Keratinocyte (primary cell): ENCODE data around the gene ADAMTSL5.

ENCODE experiments used
- EZH2 ChIP-seq: IDR thresholded peaks from one replicate; pipeline ENCODE4 v1.6.1; 2012; ENCODE audit warnings: inconsistent platforms, mild to moderate bottlenecking, low read length, moderate library complexity
- TF ChIP-seq, protein P1 (sequence below), 3 experiments: IDR thresholded peaks in 1 of 3; conservative IDR thresholded peaks in 1 of 3; optimal IDR thresholded peaks in 1 of 3; 2 replicates in 2 of 3; 3 replicates in 1 of 3; pipeline versions ENCODE3 to v1.5.1; 2011; ENCODE audit warnings: low read length in 3 of 3, mild to moderate bottlenecking in 3 of 3, moderate library complexity in 2 of 3, control low read depth in 1 of 3, inconsistent platforms in 1 of 3; ENCODE audit not compliant: insufficient read depth in 2 of 3; ENCODE audit errors: extremely low read depth in 1 of 3

- no peak for TF ChIP-seq EZH2
- TF ChIP-seq, protein P1, sequence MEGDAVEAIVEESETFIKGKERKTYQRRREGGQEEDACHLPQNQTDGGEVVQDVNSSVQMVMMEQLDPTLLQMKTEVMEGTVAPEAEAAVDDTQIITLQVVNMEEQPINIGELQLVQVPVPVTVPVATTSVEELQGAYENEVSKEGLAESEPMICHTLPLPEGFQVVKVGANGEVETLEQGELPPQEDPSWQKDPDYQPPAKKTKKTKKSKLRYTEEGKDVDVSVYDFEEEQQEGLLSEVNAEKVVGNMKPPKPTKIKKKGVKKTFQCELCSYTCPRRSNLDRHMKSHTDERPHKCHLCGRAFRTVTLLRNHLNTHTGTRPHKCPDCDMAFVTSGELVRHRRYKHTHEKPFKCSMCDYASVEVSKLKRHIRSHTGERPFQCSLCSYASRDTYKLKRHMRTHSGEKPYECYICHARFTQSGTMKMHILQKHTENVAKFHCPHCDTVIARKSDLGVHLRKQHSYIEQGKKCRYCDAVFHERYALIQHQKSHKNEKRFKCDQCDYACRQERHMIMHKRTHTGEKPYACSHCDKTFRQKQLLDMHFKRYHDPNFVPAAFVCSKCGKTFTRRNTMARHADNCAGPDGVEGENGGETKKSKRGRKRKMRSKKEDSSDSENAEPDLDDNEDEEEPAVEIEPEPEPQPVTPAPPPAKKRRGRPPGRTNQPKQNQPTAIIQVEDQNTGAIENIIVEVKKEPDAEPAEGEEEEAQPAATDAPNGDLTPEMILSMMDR (optimal IDR thresholded peaks at IDR 0.05 in 1 of 3, IDR thresholded peaks at IDR 0.05 in 1 of 3, conservative IDR thresholded peaks at IDR 0.05 in 1 of 3; ENCODE audit: extremely low read depth in 1 of 3, insufficient read depth in 2 of 3, low read length in 3 of 3): peak; percentile 46 to 89 (median 75)
These were observed 47.4 kb downstream of the ADAMTSL5 start for GRCh38 chr19:1465191-1466016.
